Activated naive CD4-positive, alpha-beta T cell treated with Interleukin-2 at 50 U/mL for 16 hours (primary cell): Measurements from ENCODE around the gene CASK.

ENCODE experiments used
- DNase-seq: peaks from one replicate; pipeline ENCODE4 v3.0.0-alpha.2; 2020

CASK gene

GRCh38 chrX:41827886-41828285 lies 95.5 kb downstream of the CASK start:
- DNase-seq = no peak

GRCh38 chrX:41825796-41826195 lies 97.6 kb downstream of the CASK start:
- no peak for DNase-seq

GRCh38 chrX:41824551-41824950 lies 98.8 kb downstream of the CASK start:
- no peak for DNase-seq

- no peak for DNase-seq
These were observed 100.0 kb downstream of the CASK start for GRCh38 chrX:41823402-41823801.

- no peak for DNase-seq
These were observed 100.5 kb downstream of the CASK start for GRCh38 chrX:41822892-41823291.

GRCh38 chrX:41808047-41808446 lies 115.3 kb downstream of the CASK start:
- DNase-seq = no peak

- no peak for DNase-seq
These were observed 120.4 kb downstream of the CASK start for GRCh38 chrX:41802958-41803357.

GRCh38 chrX:41799661-41800060 lies 123.7 kb downstream of the CASK start:
- no peak for DNase-seq

GRCh38 chrX:41796577-41796976 lies 126.8 kb downstream of the CASK start:
- no peak for DNase-seq

- DNase-seq = no peak
These were observed 127.3 kb downstream of the CASK start for GRCh38 chrX:41796046-41796445.

GRCh38 chrX:41789374-41789773 lies 134.0 kb downstream of the CASK start:
- DNase-seq = no peak

GRCh38 chrX:41785685-41786084 lies 137.7 kb downstream of the CASK start:
- DNase-seq = no peak

- DNase-seq = no peak
These were observed 141.9 kb downstream of the CASK start for GRCh38 chrX:41781500-41781899.

- no peak for DNase-seq
These were observed 143.4 kb downstream of the CASK start for GRCh38 chrX:41779941-41780340.

- DNase-seq = no peak
These were observed 144.3 kb downstream of the CASK start for GRCh38 chrX:41779030-41779564.

GRCh38 chrX:41761702-41762101 lies 161.7 kb downstream of the CASK start:
- no peak for DNase-seq

- DNase-seq = no peak
These were observed 162.2 kb downstream of the CASK start for GRCh38 chrX:41761169-41761568.

- no peak for DNase-seq
These were observed 163.5 kb downstream of the CASK start for GRCh38 chrX:41759817-41760216.

- no peak for DNase-seq
These were observed 165.0 kb downstream of the CASK start for GRCh38 chrX:41758401-41758800.

- DNase-seq = no peak
These were observed 172.6 kb downstream of the CASK start for GRCh38 chrX:41750716-41751115.

- DNase-seq = no peak
These were observed 183.5 kb downstream of the CASK start for GRCh38 chrX:41739871-41740270.

- DNase-seq = peak; percentile 3
These were observed 186.3 kb downstream of the CASK start for GRCh38 chrX:41737065-41737464.

GRCh38 chrX:41734530-41734929 lies 188.8 kb downstream of the CASK start:
- DNase-seq = no peak

GRCh38 chrX:41733939-41734338 lies 189.4 kb downstream of the CASK start:
- DNase-seq = no peak

- DNase-seq = no peak
These were observed 191.1 kb downstream of the CASK start for GRCh38 chrX:41732260-41732659.

GRCh38 chrX:41730081-41730480 lies 193.3 kb downstream of the CASK start:
- no peak for DNase-seq
